Subcutaneous adipose tissue (tissue), 4 donors: Measurements from ENCODE around the gene CCDC54. TPM values are rescaled to one million over a fixed set of nuclear protein-coding genes. Genes with fewer than 3 reads are reported as not detected.

ENCODE experiments used
- CTCF ChIP-seq: fragments of 450-650 bp; IDR thresholded peaks from one replicate; pipeline ENCODE4 v1.5.1; 2016; ENCODE audit warnings: low read depth, mild to moderate bottlenecking, control low read depth, antibody characterized with exemption, moderate library complexity
- total RNA-seq, 4 donors: library from RNA; depleted of rRNA; stranded (reverse); fragments of >200 nt; gene quantifications; one replicate each; pipeline ENCODE4 v1.1.0, GENCODE V29; 2016

The CCDC54 gene
- total RNA-seq, 4 donors from 2014 or later: not detected

DNA sequence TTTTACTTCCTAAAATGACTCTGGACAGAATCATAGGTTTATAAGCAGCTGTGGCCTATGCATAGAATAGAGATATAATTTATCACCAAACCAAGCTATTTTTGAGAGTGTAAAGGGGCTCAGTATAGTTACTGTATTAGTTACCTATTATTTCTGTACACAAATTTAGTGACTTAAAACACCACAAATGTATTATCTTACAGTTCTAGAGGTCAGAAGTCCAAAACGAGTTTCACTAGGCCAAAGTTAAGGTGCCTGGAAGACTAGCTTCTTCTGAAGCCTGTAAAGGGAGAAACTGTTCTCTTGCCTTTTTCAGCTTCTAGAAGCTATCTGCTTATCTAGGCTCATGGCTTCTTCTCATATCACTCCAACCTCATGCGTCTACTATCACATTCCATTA lies 30.1 kb downstream of the CCDC54 start:
- TF ChIP-seq CTCF: no peak

GRCh38 chr3:107408513-107408912 lies 31.3 kb downstream of the CCDC54 start:
- no peak for TF ChIP-seq CTCF

DNA sequence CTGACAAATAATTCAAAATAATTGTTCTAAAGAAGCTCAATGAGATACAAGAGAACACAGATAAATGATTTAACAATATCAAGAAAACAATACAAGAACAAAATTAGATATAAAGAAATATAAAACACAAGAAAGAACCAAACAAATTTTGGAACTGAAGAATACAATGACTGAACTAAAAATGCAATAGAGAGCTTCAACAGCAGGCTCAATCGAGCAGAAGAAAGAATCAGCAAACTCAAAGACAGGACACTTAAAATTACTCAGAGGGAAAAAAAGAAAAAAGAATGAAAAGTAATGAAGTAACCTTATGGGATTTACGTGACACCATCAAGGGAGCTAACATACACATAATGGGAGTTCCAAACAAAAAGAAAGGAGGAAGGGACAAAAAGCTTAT lies 32.1 kb downstream of the CCDC54 start:
- no peak for TF ChIP-seq CTCF

- TF ChIP-seq CTCF: no peak
These were observed 33.4 kb downstream of the CCDC54 start for GRCh38 chr3:107410606-107411005.

DNA sequence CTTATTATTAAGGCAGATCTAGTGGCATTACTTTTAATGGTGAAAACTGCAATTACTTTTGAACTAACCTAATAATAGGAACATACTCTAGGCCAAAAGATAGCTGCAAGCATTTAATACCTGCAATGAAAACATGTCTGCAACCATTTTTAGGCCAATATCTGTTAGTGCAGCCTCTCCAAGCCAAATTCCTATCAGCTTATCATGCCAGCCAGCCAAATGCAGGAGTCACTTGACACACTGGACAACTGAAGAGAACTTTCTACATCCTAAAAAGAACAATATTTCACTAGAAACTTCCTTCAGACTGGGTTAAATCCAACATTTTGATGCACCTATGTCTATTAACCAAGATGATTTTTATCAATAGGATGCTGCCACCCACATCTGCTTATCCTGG lies 33.8 kb downstream of the CCDC54 start:
- no peak for TF ChIP-seq CTCF

DNA sequence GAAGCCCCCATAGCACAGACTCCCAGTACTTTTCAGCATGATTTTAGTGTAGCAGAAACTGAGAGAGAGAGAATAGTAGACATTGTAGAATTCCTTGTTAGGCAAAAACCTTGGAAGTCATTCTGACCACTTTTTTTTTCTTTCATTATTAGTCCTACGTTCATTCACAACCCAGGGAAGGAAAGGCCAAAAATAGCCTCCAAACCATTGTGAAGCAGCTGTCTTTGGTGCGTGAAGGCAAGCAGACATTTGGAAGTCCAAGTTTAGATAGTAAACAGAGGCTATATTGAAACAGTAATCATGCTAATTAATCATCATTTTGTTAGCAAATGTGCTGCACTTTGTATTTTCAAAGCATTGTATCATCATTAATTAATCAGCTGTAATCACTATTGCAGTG lies 34.5 kb downstream of the CCDC54 start:
- TF ChIP-seq CTCF: no peak

GRCh38 chr3:107412376-107412775 lies 35.1 kb downstream of the CCDC54 start:
- no peak for TF ChIP-seq CTCF
